ENCODE results near the gene VPS39. TPM values are rescaled to one million over a fixed set of nuclear protein-coding genes. Genes with fewer than 3 reads are reported as not detected.

The VPS39 gene
- total and polyA plus RNA-seq, 2 of the 13 experiments (the other 11 are each of a cell fraction or from before 2014, with no cell fraction given) = 22.9 to 32.0 TPM

DNA sequence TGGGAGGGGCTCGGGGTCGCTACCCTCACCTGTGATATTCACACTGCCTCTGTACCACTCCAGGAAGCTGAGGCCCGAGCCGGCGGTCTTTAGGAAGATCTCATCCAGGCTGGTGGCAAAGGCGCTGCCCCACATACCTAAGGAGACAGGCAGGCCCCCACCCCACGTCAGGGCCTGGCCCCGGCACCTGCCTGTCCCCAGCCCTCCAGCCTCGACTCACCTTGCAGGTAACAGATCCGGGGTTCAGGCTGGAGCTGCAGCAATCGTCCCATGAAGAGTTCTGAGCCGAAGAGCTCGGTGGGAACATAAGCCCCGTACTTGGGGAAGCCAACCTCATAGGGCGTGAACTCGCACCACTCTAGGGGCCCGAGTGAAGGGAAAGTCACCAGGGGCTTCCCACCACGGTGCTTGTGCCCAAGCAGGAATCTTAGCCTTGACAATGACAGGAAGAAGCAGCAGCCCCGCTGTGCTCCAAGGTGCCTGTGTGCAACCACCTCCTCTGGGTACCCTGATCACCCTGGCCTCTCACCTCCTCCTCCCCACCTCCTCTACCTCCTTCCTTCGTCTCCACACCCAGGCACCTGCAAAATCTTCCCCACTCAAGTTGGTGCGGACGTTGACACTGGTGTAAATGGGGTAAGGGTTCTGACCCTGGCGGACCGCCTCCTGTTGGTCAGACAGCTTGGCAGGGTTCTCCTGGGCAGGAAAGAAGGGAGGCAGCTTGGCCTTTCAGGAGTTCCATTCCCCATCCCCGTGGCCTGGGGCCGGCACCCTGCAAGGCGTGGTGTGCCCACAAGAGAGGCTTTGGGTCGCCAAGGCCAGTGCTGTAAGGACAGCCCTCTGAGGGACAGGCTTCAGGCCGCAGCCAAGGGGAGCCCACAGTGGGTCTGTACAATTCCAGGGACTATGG, 62.3 kb downstream of the VPS39 start:
- Histone ChIP-seq H3K9ac (ENCODE audit: insufficient read depth, low read depth, low read length) (no peak overlapping the region), H3K79me2 (ENCODE audit: insufficient read depth, low read length) (no peaks in the 10 kb centered on the region), H3K4me3 (replicated peaks in 1 of 3; ENCODE audit: insufficient read depth in 1 of 3, low read depth in 2 of 3, low read length in 3 of 3) (no peak overlapping the region), H3K27me3 (ENCODE audit: control insufficient read depth in 1 of 2, insufficient read depth in 2 of 2, low read length in 2 of 2) (peaks cover 0 to 33% of the 10 kb centered on the region in 2 experiments; a peak in 2 of 5 replicates), H2AFZ (ENCODE audit: low read length) (no peak overlapping the region), H3K9me3 (ENCODE audit: low read length) (no peaks in the 10 kb centered on the region), H3K27ac (ENCODE audit: extremely low read length, insufficient read depth, low read length) (no peak overlapping the region), H3K4me2 (ENCODE audit: low read depth, low read length) (no peak overlapping the region), H3K36me3 (replicated peaks in 1 of 2; ENCODE audit: control insufficient read depth in 1 of 2, insufficient read depth in 2 of 2, low read length in 2 of 2) (no peaks in the 10 kb centered on the region), H4K20me1 (ENCODE audit: insufficient read depth, low read length) (no peaks in the 10 kb centered on the region), H3K4me1 (ENCODE audit: insufficient read depth, low read length) (peaks cover 43% of the 10 kb centered on the region)
- ATAC-seq = no peak
- WGBS (ENCODE audit: low lambda C conversion rate) = 51% methylated on average over 17 of the region's 29 CpGs
- no peak for FAIRE-seq
- TF ChIP-seq, protein P1, sequence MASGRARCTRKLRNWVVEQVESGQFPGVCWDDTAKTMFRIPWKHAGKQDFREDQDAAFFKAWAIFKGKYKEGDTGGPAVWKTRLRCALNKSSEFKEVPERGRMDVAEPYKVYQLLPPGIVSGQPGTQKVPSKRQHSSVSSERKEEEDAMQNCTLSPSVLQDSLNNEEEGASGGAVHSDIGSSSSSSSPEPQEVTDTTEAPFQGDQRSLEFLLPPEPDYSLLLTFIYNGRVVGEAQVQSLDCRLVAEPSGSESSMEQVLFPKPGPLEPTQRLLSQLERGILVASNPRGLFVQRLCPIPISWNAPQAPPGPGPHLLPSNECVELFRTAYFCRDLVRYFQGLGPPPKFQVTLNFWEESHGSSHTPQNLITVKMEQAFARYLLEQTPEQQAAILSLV (CRISPR knock-in tag; IDR thresholded peaks at IDR 0.05; ENCODE audit: borderline replicate concordance) = no peak
- no peak for TF ChIP-seq GLI4 (CRISPR knock-in tag; IDR thresholded peaks at IDR 0.05; ENCODE audit: borderline replicate concordance)
- TF ChIP-seq, protein P2, sequence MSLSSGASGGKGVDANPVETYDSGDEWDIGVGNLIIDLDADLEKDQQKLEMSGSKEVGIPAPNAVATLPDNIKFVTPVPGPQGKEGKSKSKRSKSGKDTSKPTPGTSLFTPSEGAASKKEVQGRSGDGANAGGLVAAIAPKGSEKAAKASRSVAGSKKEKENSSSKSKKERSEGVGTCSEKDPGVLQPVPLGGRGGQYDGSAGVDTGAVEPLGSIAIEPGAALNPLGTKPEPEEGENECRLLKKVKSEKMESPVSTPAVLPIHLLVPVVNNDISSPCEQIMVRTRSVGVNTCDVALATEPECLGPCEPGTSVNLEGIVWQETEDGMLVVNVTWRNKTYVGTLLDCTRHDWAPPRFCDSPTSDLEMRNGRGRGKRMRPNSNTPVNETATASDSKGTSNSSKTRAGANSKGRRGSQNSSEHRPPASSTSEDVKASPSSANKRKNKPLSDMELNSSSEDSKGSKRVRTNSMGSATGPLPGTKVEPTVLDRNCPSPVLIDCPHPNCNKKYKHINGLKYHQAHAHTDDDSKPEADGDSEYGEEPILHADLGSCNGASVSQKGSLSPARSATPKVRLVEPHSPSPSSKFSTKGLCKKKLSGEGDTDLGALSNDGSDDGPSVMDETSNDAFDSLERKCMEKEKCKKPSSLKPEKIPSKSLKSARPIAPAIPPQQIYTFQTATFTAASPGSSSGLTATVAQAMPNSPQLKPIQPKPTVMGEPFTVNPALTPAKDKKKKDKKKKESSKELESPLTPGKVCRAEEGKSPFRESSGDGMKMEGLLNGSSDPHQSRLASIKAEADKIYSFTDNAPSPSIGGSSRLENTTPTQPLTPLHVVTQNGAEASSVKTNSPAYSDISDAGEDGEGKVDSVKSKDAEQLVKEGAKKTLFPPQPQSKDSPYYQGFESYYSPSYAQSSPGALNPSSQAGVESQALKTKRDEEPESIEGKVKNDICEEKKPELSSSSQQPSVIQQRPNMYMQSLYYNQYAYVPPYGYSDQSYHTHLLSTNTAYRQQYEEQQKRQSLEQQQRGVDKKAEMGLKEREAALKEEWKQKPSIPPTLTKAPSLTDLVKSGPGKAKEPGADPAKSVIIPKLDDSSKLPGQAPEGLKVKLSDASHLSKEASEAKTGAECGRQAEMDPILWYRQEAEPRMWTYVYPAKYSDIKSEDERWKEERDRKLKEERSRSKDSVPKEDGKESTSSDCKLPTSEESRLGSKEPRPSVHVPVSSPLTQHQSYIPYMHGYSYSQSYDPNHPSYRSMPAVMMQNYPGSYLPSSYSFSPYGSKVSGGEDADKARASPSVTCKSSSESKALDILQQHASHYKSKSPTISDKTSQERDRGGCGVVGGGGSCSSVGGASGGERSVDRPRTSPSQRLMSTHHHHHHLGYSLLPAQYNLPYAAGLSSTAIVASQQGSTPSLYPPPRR (CRISPR knock-in tag; IDR thresholded peaks at IDR 0.05; ENCODE audit: borderline replicate concordance) = no peak
- intact Hi-C loops (cut with micrococcal nuclease; ENCODE audit: unreplicated experiment) (no loop called here), in situ Hi-C loops (cut with HindIII; ENCODE audit: extremely low pct_ligation_motif_present, low pct_unique_long_range_greater_than_20kb) (no loop called here)
- POLR2A ChIA-PET = no interaction called here
- CTCF ChIA-PET (ENCODE audit: low intra/inter-chr PET ratio, low total read pairs) = no interaction called here
- no peak for DNase-seq (ENCODE audit: low spot score)
- no TSS peak for BruUV-seq (replicated peaks)

All from HepG2 (cell line).